ENCODE measurements around the gene CCDC159. TPM values are rescaled to one million over a fixed set of nuclear protein-coding genes. Genes with fewer than 3 reads are reported as not detected.
"Not testable (repeated sequence)": the region's sequence is repeated elsewhere in the genome, so short reads cannot be mapped to it uniquely, and the experiment has no call there.

Gene CCDC159
- total RNA-seq, 4 donors from 2014 or later, result 1.2 to 46.2 (median 16.4) TPM

- DNase-seq, result no peak
- Histone ChIP-seq H3K4me1 (peaks cover 0 to 4% of the 10 kb centered on the region in 2 donors), H3K9me3 (no peaks in the 10 kb centered on the region), H3K36me3 (no peaks in the 10 kb centered on the region), H3K27me3 (no peaks in the 10 kb centered on the region), H3K27ac (peak overlapping the region; percentile 80 to 89), H3K4me3 (no peak overlapping the region)
- intact Hi-C loops (cut with DNase I; ENCODE audit: low total_unique reads), result no loop called here
- TF ChIP-seq CTCF (IDR thresholded peaks at IDR 0.05) (no peak), POLR2A (IDR thresholded peaks at IDR 0.05) (no peak)
Observed at GRCh38 chr19:11325544-11325943, 20.8 kb upstream of the CCDC159 start.

- Histone ChIP-seq H3K27ac (no peak overlapping the region), H3K4me1 (no peaks in the 10 kb centered on the region), H3K4me3 (no peak overlapping the region), H3K9me3 (no peaks in the 10 kb centered on the region), H3K27me3 (no peaks in the 10 kb centered on the region), H3K36me3 (no peaks in the 10 kb centered on the region)
- no peak for DNase-seq
- intact Hi-C loops (cut with DNase I; ENCODE audit: low total_unique reads), result no loop called here
- no peak for TF ChIP-seq CTCF (IDR thresholded peaks at IDR 0.05)
- no peak for TF ChIP-seq POLR2A (IDR thresholded peaks at IDR 0.05)
Observed at GRCh38 chr19:11330127-11330526, 16.2 kb upstream of the CCDC159 start.

GRCh38 chr19:11331502-11331901 is 14.8 kb upstream of the CCDC159 start:
- no peak overlapping the region for H3K4me3 ChIP-seq
- H3K4me1 ChIP-seq, result no peaks in the 10 kb centered on the region
- H3K27me3 ChIP-seq, result no peaks in the 10 kb centered on the region
- TF ChIP-seq CTCF (IDR thresholded peaks at IDR 0.05) (no peak), POLR2A (IDR thresholded peaks at IDR 0.05) (no peak)
- intact Hi-C loops (cut with DNase I; ENCODE audit: low total_unique reads), result no loop called here
- no peak overlapping the region for H3K27ac ChIP-seq
- DNase-seq, result no peak
- no peaks in the 10 kb centered on the region for H3K9me3 ChIP-seq
- no peaks in the 10 kb centered on the region for H3K36me3 ChIP-seq

GRCh38 chr19:11332822-11333221 is 13.5 kb upstream of the CCDC159 start:
- no peaks in the 10 kb centered on the region for H3K36me3 ChIP-seq
- no peak overlapping the region for H3K4me3 ChIP-seq
- TF ChIP-seq CTCF (IDR thresholded peaks at IDR 0.05) (no peak), POLR2A (IDR thresholded peaks at IDR 0.05) (no peak)
- no peaks in the 10 kb centered on the region for H3K4me1 ChIP-seq
- H3K27ac ChIP-seq, result no peak overlapping the region
- H3K27me3 ChIP-seq, result no peaks in the 10 kb centered on the region
- intact Hi-C loops (cut with DNase I; ENCODE audit: low total_unique reads), result no loop called here
- DNase-seq, result no peak
- no peaks in the 10 kb centered on the region for H3K9me3 ChIP-seq

GRCh38 chr19:11333838-11334237 is 12.5 kb upstream of the CCDC159 start:
- intact Hi-C loops (cut with DNase I; ENCODE audit: low total_unique reads); H3K4me1 ChIP-seq; H3K27ac ChIP-seq; H3K4me3 ChIP-seq; DNase-seq; H3K27me3 ChIP-seq; H3K36me3 ChIP-seq; H3K9me3 ChIP-seq: not testable (repeated sequence)

GRCh38 chr19:11335449-11336146 is 10.7 kb upstream of the CCDC159 start:
- DNase-seq, result no peak
- no peak for TF ChIP-seq POLR2A (IDR thresholded peaks at IDR 0.05)
- no peak for TF ChIP-seq CTCF (IDR thresholded peaks at IDR 0.05)
- intact Hi-C loops (cut with DNase I; ENCODE audit: low total_unique reads), result no loop called here
- Histone ChIP-seq H3K4me3 (no peak overlapping the region), H3K27me3 (no peaks in the 10 kb centered on the region), H3K4me1 (no peaks in the 10 kb centered on the region), H3K27ac (no peak overlapping the region), H3K36me3 (no peaks in the 10 kb centered on the region), H3K9me3 (no peaks in the 10 kb centered on the region)
